ENCODE measurements around the gene CMTM1. TPM values are rescaled to one million over a fixed set of nuclear protein-coding genes. Genes with fewer than 3 reads are reported as not detected.

CMTM1 gene
- total RNA-seq (2022) (5.6 and 7.1 TPM in 2 replicates), Bru-seq, nascent RNA (percentile 65 among the genes with signal in this experiment), BruChase-seq, experiment 1, labeled RNA remaining after a 2-hour chase (percentile 73 among the genes with signal in this experiment), BruChase-seq, experiment 2, labeled RNA remaining after a 6-hour chase (percentile 82 among the genes with signal in this experiment)
- long read RNA-seq = 0 reads

- H3K9me3 ChIP-seq = no peaks in the 10 kb centered on the region
- intact Hi-C loops (cut with micrococcal nuclease; ENCODE audit: unreplicated experiment) = no loop called here
- no peak within 1 kb of the TSS for H3K4me3 ChIP-seq (ENCODE audit: low read depth, low read length)
- no TSS peak for BruUV-seq (replicated peaks)
- ChIA-PET CTCF (interaction anchor here (1.4 kb wide), 1 partner anchor 13 kb away, joined by 3 read pairs; no protein-coding TSS in a partner anchor), POLR2A (no interaction called here)
- Mint-ChIP-seq H3K4me1 (ENCODE audit: low read depth, unreplicated experiment) (no peaks in the 10 kb centered on the region), H3K36me3 (ENCODE audit: insufficient read depth, unreplicated experiment) (peaks cover 34% of the 10 kb centered on the region), H3K27me3 (ENCODE audit: insufficient read depth, unreplicated experiment) (no peaks in the 10 kb centered on the region), H3K4me3 (ENCODE audit: unreplicated experiment) (no peak within 1 kb of the TSS), H3K27ac (ENCODE audit: unreplicated experiment) (no peak within 1 kb of the TSS), H3K9me3 (ENCODE audit: unreplicated experiment) (no peaks in the 10 kb centered on the region)
- DNase-seq = no peak
- no peaks in the 10 kb centered on the region for H3K27me3 ChIP-seq (replicated peaks; ENCODE audit: control insufficient read depth, insufficient read depth, low read length)
- no peak for TF ChIP-seq CTCF (IDR thresholded peaks at IDR 0.05; ENCODE audit: insufficient read depth in 1 of 2, low read depth in 1 of 2, low read length in 1 of 2, severe bottlenecking in 1 of 2, unreplicated experiment in 1 of 2)
- no peaks in the 10 kb centered on the region for H3K4me1 ChIP-seq
- H3K36me3 ChIP-seq (ENCODE audit: control insufficient read depth, insufficient read depth, low read length) = peaks cover 4% of the 10 kb centered on the region
These were observed at the start of gene CMTM1 for GRCh38 chr16:66566051-66566901. Gene CMTM1, plus strand, starts transcription at chr16:66566439. Its CDS starts 75 bp downstream, at chr16:66566514.

- Histone ChIP-seq H3K36me3 (ENCODE audit: control insufficient read depth, insufficient read depth, low read length) (no peaks in the 10 kb centered on the region; the same call in none of the 2 replicates), H3K27me3 (replicated peaks; ENCODE audit: control insufficient read depth, insufficient read depth, low read length) (no peaks in the 10 kb centered on the region), H3K9me3 (no peaks in the 10 kb centered on the region), H3K4me3 (ENCODE audit: low read depth, low read length) (no peak overlapping the region), H3K4me1 (peaks cover 42% of the 10 kb centered on the region)
- ChIA-PET CTCF (no interaction called here), POLR2A (no interaction called here)
- H3K27me3 Mint-ChIP-seq (ENCODE audit: insufficient read depth, unreplicated experiment) = no peaks in the 10 kb centered on the region
- H3K36me3 Mint-ChIP-seq (ENCODE audit: insufficient read depth, unreplicated experiment) = peaks cover 9% of the 10 kb centered on the region
- no peaks in the 10 kb centered on the region for H3K9me3 Mint-ChIP-seq (ENCODE audit: unreplicated experiment)
- peak overlapping the region; percentile 72 for H3K4me3 Mint-ChIP-seq (ENCODE audit: unreplicated experiment)
- intact Hi-C loops (cut with micrococcal nuclease; ENCODE audit: unreplicated experiment) = loop anchor here (1.0 kb wide), 1 partner anchor 36 kb away; the partner anchor contains the start of gene CKLF
- DNase-seq = no peak
- no TSS peak for BruUV-seq (replicated peaks)
- H3K4me1 Mint-ChIP-seq (ENCODE audit: low read depth, unreplicated experiment) = peaks cover 46% of the 10 kb centered on the region
- no peak for TF ChIP-seq CTCF (IDR thresholded peaks at IDR 0.05; ENCODE audit: insufficient read depth in 1 of 2, low read depth in 1 of 2, low read length in 1 of 2, severe bottlenecking in 1 of 2, unreplicated experiment in 1 of 2)
- peak overlapping the region; percentile 98 for H3K27ac Mint-ChIP-seq (ENCODE audit: unreplicated experiment)
These were observed 49.8 kb upstream of the CMTM1 start for GRCh38 chr16:66516509-66516807.

GRCh38 chr16:66516808-66517585 is 49.2 kb upstream of the CMTM1 start:
- H3K27ac Mint-ChIP-seq (ENCODE audit: unreplicated experiment) = peak overlapping the region; percentile 98

More at GRCh38 chr16:66516808-66517585, 49.2 kb upstream of the CMTM1 start:
- peak overlapping the region; percentile 72 for H3K4me3 Mint-ChIP-seq (ENCODE audit: unreplicated experiment)
- no peaks in the 10 kb centered on the region for H3K27me3 Mint-ChIP-seq (ENCODE audit: insufficient read depth, unreplicated experiment)
- no peaks in the 10 kb centered on the region; the same call in 1 of the 2 replicates for H3K36me3 ChIP-seq (ENCODE audit: control insufficient read depth, insufficient read depth, low read length)
- H3K27me3 ChIP-seq (replicated peaks; ENCODE audit: control insufficient read depth, insufficient read depth, low read length) = no peaks in the 10 kb centered on the region
- H3K4me1 Mint-ChIP-seq (ENCODE audit: low read depth, unreplicated experiment) = peaks cover 42% of the 10 kb centered on the region
- H3K4me1 ChIP-seq = peaks cover 37% of the 10 kb centered on the region
- no peaks in the 10 kb centered on the region for H3K9me3 Mint-ChIP-seq (ENCODE audit: unreplicated experiment)
- TF ChIP-seq CTCF (IDR thresholded peaks at IDR 0.05; ENCODE audit: insufficient read depth in 1 of 2, low read depth in 1 of 2, low read length in 1 of 2, severe bottlenecking in 1 of 2, unreplicated experiment in 1 of 2) = no peak
- peaks cover 9% of the 10 kb centered on the region for H3K36me3 Mint-ChIP-seq (ENCODE audit: insufficient read depth, unreplicated experiment)
- TSS peak; percentile 96 for BruUV-seq (replicated peaks)
- CTCF ChIA-PET = no interaction called here
- no peak overlapping the region for H3K4me3 ChIP-seq (ENCODE audit: low read depth, low read length)
- POLR2A ChIA-PET = no interaction called here
- no peaks in the 10 kb centered on the region for H3K9me3 ChIP-seq
- DNase-seq = peak; percentile 92 to 96
- intact Hi-C loops (cut with micrococcal nuclease; ENCODE audit: unreplicated experiment) = loop anchor here (1.0 kb wide), 1 partner anchor 35 kb away; the partner anchor contains the start of gene CKLF
